ENCODE results near the gene FNDC8. TPM values are rescaled to one million over a fixed set of nuclear protein-coding genes. Genes with fewer than 3 reads are reported as not detected.
"Not testable (repeated sequence)": the region's sequence is repeated elsewhere in the genome, so short reads cannot be mapped to it uniquely, and the experiment has no call there.

The FNDC8 gene
- total and polyA plus RNA-seq, 7 experiments from 2014 or later, result not detected

DNA sequence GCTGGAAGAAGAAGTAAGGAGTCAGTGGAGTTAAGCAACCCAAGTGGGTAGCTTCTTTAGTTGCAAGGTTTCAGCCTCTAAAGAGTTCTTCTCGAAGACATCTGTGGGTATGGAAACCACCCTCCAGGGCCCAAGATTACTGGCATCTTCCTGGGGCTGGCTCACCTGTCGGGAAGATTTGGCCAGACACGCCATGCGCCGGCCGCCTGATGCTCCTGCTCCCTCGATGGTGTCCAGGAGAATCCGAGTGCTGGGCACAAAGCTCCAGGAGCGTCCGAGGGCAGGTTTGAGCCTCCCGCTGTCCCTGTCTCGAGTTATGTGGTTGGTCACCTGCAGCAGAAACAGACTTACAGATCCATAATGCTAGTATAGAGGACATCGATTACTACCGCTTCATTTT is 20.4 kb upstream of the FNDC8 start:
- POLR2A ChIA-PET, result no interaction called here
- Mint-ChIP-seq H3K4me1 (peaks cover 0 to 5% (median 0%) of the 10 kb centered on the region in 7 donors), H3K27me3 (no peaks in the 10 kb centered on the region), H3K9me3 (no peaks in the 10 kb centered on the region), H3K4me3 (no peak overlapping the region), H3K36me3 (peaks cover 11 to 51% (median 20%) of the 10 kb centered on the region in 5 donors), H3K27ac (no peak overlapping the region)
- CTCF ChIA-PET, result interaction anchor here (1.2 kb wide), 1 partner anchor 16 kb away, joined by 3 read pairs; no protein-coding TSS in a partner anchor
- Histone ChIP-seq H3K9me3 (ENCODE audit: control insufficient read depth in 2 of 3, low read length in 3 of 3) (no peaks in the 10 kb centered on the region), H3K4me1 (ENCODE audit: control insufficient read depth in 2 of 2, insufficient read depth in 2 of 2, low read length in 2 of 2) (no peaks in the 10 kb centered on the region), H3K27ac (ENCODE audit: low read depth, low read length) (no peak overlapping the region), H3K27me3 (ENCODE audit: control insufficient read depth in 2 of 2, insufficient read depth in 2 of 2, low read length in 2 of 2) (no peaks in the 10 kb centered on the region), H3K36me3 (ENCODE audit: control insufficient read depth in 2 of 3, insufficient read depth in 3 of 3, low read length in 3 of 3) (peaks cover 0 to 50% (median 0%) of the 10 kb centered on the region in 3 experiments), H3K4me3 (ENCODE audit: low read length) (no peak overlapping the region)
- DNase-seq (no peak), ATAC-seq (no peak)
- intact Hi-C loops (cut with micrococcal nuclease), result no loop called here

DNA sequence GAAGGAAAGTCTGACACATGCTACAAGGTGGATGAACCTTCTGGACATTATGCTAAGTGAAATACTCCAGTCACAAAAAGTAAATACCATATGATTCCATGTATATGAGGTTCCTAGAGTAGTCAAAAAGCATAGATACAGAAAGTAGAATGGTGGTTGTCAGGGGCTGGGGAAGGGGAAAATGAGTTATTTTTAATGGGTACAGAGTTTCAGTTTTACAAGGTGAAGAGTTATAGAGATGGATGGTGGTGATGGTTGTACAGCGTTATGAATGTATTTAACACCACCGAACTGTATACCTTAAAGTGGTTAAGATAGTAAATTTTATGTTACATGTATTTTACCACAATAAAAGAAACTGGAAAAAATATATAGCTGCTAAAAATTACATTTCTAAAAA is 19.7 kb upstream of the FNDC8 start:
- H3K9me3 ChIP-seq (ENCODE audit: control insufficient read depth in 2 of 3, low read length in 3 of 3), result no peaks in the 10 kb centered on the region
- no peaks in the 10 kb centered on the region for H3K27me3 ChIP-seq (ENCODE audit: control insufficient read depth in 2 of 2, insufficient read depth in 2 of 2, low read length in 2 of 2)
- H3K36me3 Mint-ChIP-seq, result peaks cover 18 to 58% (median 27%) of the 10 kb centered on the region in 5 donors
- no peak for ATAC-seq
- no peak overlapping the region for H3K27ac Mint-ChIP-seq
- POLR2A ChIA-PET, result interaction anchor here (1.3 kb wide), 1 partner anchor 19 kb away, joined by 3 read pairs; no protein-coding TSS in a partner anchor
- CTCF ChIA-PET, result interaction anchor here (1.2 kb wide), 1 partner anchor 15 kb away, joined by 3 read pairs; no protein-coding TSS in a partner anchor
- peaks cover 0 to 5% (median 0%) of the 10 kb centered on the region in 7 donors for H3K4me1 Mint-ChIP-seq
- DNase-seq, result no peak
- H3K4me1 ChIP-seq (ENCODE audit: control insufficient read depth in 2 of 2, insufficient read depth in 2 of 2, low read length in 2 of 2), result no peaks in the 10 kb centered on the region
- no peaks in the 10 kb centered on the region for H3K27me3 Mint-ChIP-seq
- H3K4me3 ChIP-seq (ENCODE audit: low read length), result no peak overlapping the region
- no peak overlapping the region for H3K4me3 Mint-ChIP-seq
- H3K36me3 ChIP-seq (ENCODE audit: control insufficient read depth in 2 of 3, insufficient read depth in 3 of 3, low read length in 3 of 3), result peaks cover 0 to 56% (median 0%) of the 10 kb centered on the region in 3 experiments
- intact Hi-C loops (cut with micrococcal nuclease), result no loop called here
- no peak overlapping the region for H3K27ac ChIP-seq (ENCODE audit: low read depth, low read length)
- H3K9me3 Mint-ChIP-seq, result peaks cover 0 to 5% (median 0%) of the 10 kb centered on the region in 11 donors

DNA sequence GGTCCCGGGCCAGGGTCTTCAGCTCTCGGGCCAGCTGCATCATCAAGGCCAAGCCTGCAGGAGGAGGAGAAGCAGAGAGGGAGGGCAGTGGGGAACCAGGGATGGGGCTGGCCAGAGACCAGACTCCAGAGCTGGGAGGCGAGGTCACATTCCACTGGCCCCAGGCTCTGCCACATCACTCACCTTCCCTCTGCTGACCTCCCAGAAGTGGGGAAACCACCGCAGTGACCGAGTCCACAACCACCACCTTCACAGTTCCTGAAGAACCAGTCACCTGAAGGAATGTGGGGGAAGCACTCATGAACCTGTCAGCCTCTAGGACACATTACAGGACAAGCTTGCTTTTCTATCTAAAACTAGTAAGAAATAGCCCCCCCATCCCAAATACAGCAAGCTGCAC is 18.1 kb upstream of the FNDC8 start:
- no peak overlapping the region for H3K4me3 Mint-ChIP-seq
- intact Hi-C loops (cut with micrococcal nuclease), result no loop called here
- no peaks in the 10 kb centered on the region for H3K4me1 ChIP-seq (ENCODE audit: control insufficient read depth in 2 of 2, insufficient read depth in 2 of 2, low read length in 2 of 2)
- H3K36me3 Mint-ChIP-seq, result peaks cover 18 to 59% (median 33%) of the 10 kb centered on the region in 5 donors
- H3K9me3 ChIP-seq (ENCODE audit: control insufficient read depth in 2 of 3, low read length in 3 of 3), result no peaks in the 10 kb centered on the region
- H3K27me3 ChIP-seq (ENCODE audit: control insufficient read depth in 2 of 2, insufficient read depth in 2 of 2, low read length in 2 of 2), result no peaks in the 10 kb centered on the region
- ChIA-PET POLR2A (interaction anchor here (0.8 to 1.3 kb wide), 2 partner anchors 20 to 135 kb away, joined by 3 read pairs; no protein-coding TSS in a partner anchor), CTCF (interaction anchor here (0.9 kb wide), 1 partner anchor 12 kb away, joined by 5 read pairs; no protein-coding TSS in a partner anchor)
- H3K4me3 ChIP-seq (ENCODE audit: low read length), result no peak overlapping the region
- no peak overlapping the region for H3K27ac Mint-ChIP-seq
- peaks cover 0 to 5% (median 0%) of the 10 kb centered on the region in 7 donors for H3K4me1 Mint-ChIP-seq
- ATAC-seq, result no peak
- DNase-seq, result no peak
- H3K9me3 Mint-ChIP-seq, result peaks cover 0 to 5% (median 0%) of the 10 kb centered on the region in 11 donors
- no peak overlapping the region for H3K27ac ChIP-seq (ENCODE audit: low read depth, low read length)
- no peaks in the 10 kb centered on the region for H3K27me3 Mint-ChIP-seq
- peaks cover 0 to 58% (median 0%) of the 10 kb centered on the region in 3 experiments for H3K36me3 ChIP-seq (ENCODE audit: control insufficient read depth in 2 of 3, insufficient read depth in 3 of 3, low read length in 3 of 3)

DNA sequence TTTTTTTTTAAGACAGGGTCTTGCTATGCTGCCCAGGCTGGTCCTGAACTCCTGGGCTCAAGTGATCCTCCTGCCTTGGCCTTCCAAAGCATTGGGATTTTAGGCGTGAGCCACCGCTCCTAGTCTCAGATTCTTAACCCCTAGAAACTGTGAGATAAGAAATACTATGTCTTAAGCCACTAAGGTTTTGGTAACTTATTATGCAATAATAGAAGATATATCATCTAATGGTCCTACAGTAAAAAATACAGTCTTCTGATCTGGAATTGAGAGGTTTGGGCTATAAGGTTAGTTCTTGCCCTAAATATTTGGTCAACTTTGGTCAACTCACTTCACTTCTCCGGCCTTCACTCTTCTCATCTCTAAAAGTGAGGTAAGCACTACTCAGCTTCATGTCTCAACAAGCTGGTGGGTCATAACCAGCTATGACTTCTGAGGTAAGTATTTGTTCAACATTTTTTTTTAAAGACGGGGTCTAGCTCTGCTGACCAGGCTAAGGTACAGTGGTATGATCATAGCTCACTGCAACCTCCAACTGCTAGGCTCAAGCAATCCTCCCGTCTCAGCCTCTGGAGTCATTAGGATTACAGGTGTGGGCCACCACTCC is 16.5 kb upstream of the FNDC8 start:
- H3K36me3 ChIP-seq (ENCODE audit: control insufficient read depth in 2 of 3, insufficient read depth in 3 of 3, low read length in 3 of 3), result peaks cover 0 to 48% (median 0%) of the 10 kb centered on the region in 3 experiments
- no peak overlapping the region for H3K4me3 ChIP-seq (ENCODE audit: low read length)
- H3K36me3 Mint-ChIP-seq, result peaks cover 17 to 56% (median 33%) of the 10 kb centered on the region in 5 donors
- no peaks in the 10 kb centered on the region for H3K27me3 Mint-ChIP-seq
- no peak overlapping the region for H3K27ac ChIP-seq (ENCODE audit: low read depth, low read length)
- H3K4me3 Mint-ChIP-seq, result no peak overlapping the region
- H3K27ac Mint-ChIP-seq, result peak overlapping the region in 2 of 9 donors; percentile 34 to 65
- ATAC-seq (no peak), DNase-seq (no peak)
- POLR2A ChIA-PET, result interaction anchor here (1.2 kb wide), 1 partner anchor 14 kb away, joined by 3 read pairs; no protein-coding TSS in a partner anchor
- H3K9me3 Mint-ChIP-seq, result peaks cover 0 to 5% (median 0%) of the 10 kb centered on the region in 11 donors
- H3K27me3 ChIP-seq (ENCODE audit: control insufficient read depth in 2 of 2, insufficient read depth in 2 of 2, low read length in 2 of 2), result no peaks in the 10 kb centered on the region
- intact Hi-C loops (cut with micrococcal nuclease), result no loop called here
- CTCF ChIA-PET, result interaction anchor here (2.1 kb wide), 1 partner anchor 14 kb away, joined by 8 read pairs; no protein-coding TSS in a partner anchor
- H3K4me1 Mint-ChIP-seq, result peaks cover 0 to 5% (median 0%) of the 10 kb centered on the region in 7 donors
- no peaks in the 10 kb centered on the region for H3K4me1 ChIP-seq (ENCODE audit: control insufficient read depth in 2 of 2, insufficient read depth in 2 of 2, low read length in 2 of 2)
- H3K9me3 ChIP-seq (ENCODE audit: control insufficient read depth in 2 of 3, low read length in 3 of 3), result no peaks in the 10 kb centered on the region

DNA sequence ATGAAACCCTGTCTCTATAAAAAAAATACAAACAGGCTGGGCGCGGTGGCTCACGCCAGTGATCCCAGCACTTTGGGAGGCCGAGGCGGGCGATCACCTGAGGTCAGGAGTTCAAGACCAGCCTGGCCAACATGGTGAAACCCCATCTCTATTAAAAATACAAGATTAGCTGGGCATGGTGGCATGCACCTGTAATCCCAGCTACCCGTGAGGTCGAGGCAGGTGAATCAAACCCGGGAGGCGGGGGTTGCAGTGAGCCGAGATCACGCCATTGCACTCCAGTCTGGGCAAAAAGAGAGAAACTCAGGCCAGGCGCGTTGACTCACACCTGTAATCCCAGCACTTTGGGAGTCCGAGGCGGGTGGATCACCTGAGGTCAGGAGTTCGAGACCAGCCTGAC is 10.6 kb upstream of the FNDC8 start:
- intact Hi-C loops (cut with micrococcal nuclease); H3K9me3 Mint-ChIP-seq; H3K9me3 ChIP-seq (ENCODE audit: control insufficient read depth in 2 of 3, low read length in 3 of 3); H3K27ac ChIP-seq (ENCODE audit: low read depth, low read length); H3K27ac Mint-ChIP-seq; ATAC-seq; H3K27me3 ChIP-seq (ENCODE audit: control insufficient read depth in 2 of 2, insufficient read depth in 2 of 2, low read length in 2 of 2); H3K27me3 Mint-ChIP-seq; DNase-seq; H3K4me3 ChIP-seq (ENCODE audit: low read length); H3K4me3 Mint-ChIP-seq; H3K4me1 ChIP-seq (ENCODE audit: control insufficient read depth in 2 of 2, insufficient read depth in 2 of 2, low read length in 2 of 2): not testable (repeated sequence)
- H3K36me3 ChIP-seq (ENCODE audit: control insufficient read depth in 2 of 3, insufficient read depth in 3 of 3, low read length in 3 of 3), result peaks cover 0 to 11% (median 0%) of the 10 kb centered on the region in 3 experiments
- Mint-ChIP-seq H3K4me1 (peaks cover under 1 to 18% (median 7%) of the 10 kb centered on the region in 7 donors), H3K36me3 (peaks cover 9 to 27% (median 16%) of the 10 kb centered on the region in 5 donors)
- ChIA-PET POLR2A (interaction anchor here (1.7 kb wide), 1 partner anchor 21 kb away, joined by 4 read pairs; no protein-coding TSS in a partner anchor), CTCF (interaction anchor here (0.8 to 1.3 kb wide), 2 partner anchors 11 to 292 kb away, joined by 3 to 4 read pairs; no protein-coding TSS in a partner anchor)

DNA sequence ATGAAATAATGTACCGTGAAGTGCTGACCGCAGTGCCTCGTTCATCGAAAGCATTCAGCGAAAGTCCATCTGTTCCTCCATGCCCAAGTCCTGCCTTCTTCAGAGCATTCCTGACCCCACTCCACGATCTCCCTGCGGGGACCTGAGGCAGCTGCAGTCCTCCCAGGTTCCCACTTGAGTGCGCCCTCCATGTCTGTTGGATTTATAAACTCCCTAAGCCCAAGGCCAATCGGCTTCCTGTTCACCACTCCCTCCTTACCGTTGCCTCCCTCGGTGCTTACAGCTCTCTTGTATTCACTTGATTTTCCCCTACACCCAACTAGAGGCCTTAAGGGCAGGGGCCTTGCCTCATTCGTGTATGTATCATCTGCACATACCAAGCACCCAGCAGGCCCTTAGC is 4.6 kb upstream of the FNDC8 start:
- Mint-ChIP-seq H3K4me3 (peak overlapping the region in 2 of 10 donors; percentile 2 to 71), H3K4me1 (peaks cover 23 to 49% (median 39%) of the 10 kb centered on the region in 7 donors), H3K27me3 (no peaks in the 10 kb centered on the region), H3K9me3 (no peaks in the 10 kb centered on the region), H3K36me3 (peaks cover 0 to 18% (median 9%) of the 10 kb centered on the region in 5 donors), H3K27ac (peak overlapping the region in 3 of 9 donors; percentile 10 to 32 (median 20))
- H3K36me3 ChIP-seq (ENCODE audit: control insufficient read depth in 2 of 3, insufficient read depth in 3 of 3, low read length in 3 of 3), result no peaks in the 10 kb centered on the region
- H3K27me3 ChIP-seq (ENCODE audit: control insufficient read depth in 2 of 2, insufficient read depth in 2 of 2, low read length in 2 of 2), result no peaks in the 10 kb centered on the region
- H3K9me3 ChIP-seq (ENCODE audit: control insufficient read depth in 2 of 3, low read length in 3 of 3), result no peaks in the 10 kb centered on the region
- no peak overlapping the region for H3K27ac ChIP-seq (ENCODE audit: low read depth, low read length)
- H3K4me1 ChIP-seq (ENCODE audit: control insufficient read depth in 2 of 2, insufficient read depth in 2 of 2, low read length in 2 of 2), result peaks cover 14 to 15% of the 10 kb centered on the region in 2 donors
- intact Hi-C loops (cut with micrococcal nuclease), result loop anchor here in 1 of 2 donors (5.0 kb wide), 1 partner anchor 630 kb away; no protein-coding TSS in a partner anchor
- DNase-seq (no peak), ATAC-seq (no peak)
- no peak overlapping the region for H3K4me3 ChIP-seq (ENCODE audit: low read length)
- POLR2A ChIA-PET, result interaction anchor here (2.6 kb wide), 1 partner anchor 10 kb away, joined by 8 read pairs; no protein-coding TSS in a partner anchor
- CTCF ChIA-PET, result interaction anchor here (0.7 kb wide), 1 partner anchor 15 kb away, joined by 3 read pairs; no protein-coding TSS in a partner anchor
